T-helper 17 cell (primary cell): Measurements from ENCODE around the gene COPS3. TPM values are rescaled to one million over a fixed set of nuclear protein-coding genes. Genes with fewer than 3 reads are reported as not detected.
A peak's percentile ranks its signal among the peaks of the same experiment; 100 is the strongest.

ENCODE experiments used
- ATAC-seq: fragments of 150-1000 bp; cut with Tn5 transposase; 2 replicates; pipeline ENCODE4 v1.10.0; 2021; ENCODE audit warnings: mild to moderate bottlenecking, moderate library complexity
- DNase-seq, 3 donors: peaks; one replicate each; pipeline versions ENCODE4 v3.0.0 to v3.0.0-alpha.2; 2020 to 2021
- H3K9me3 ChIP-seq: one replicate; pipeline ENCODE4 v1.7.0; 2013; ENCODE audit warnings: low read length, mild to moderate bottlenecking; ENCODE audit not compliant: control insufficient read depth, poor library complexity, severe bottlenecking
- H3K27ac Mint-ChIP-seq: one replicate; pipeline ENCODE4 v1.8.0; 2022; ENCODE audit warnings: mild to moderate bottlenecking, moderate library complexity, mixed read lengths
- H3K27me3 Mint-ChIP-seq: one replicate; pipeline ENCODE4 v1.8.0; 2022; ENCODE audit warnings: mixed read lengths
- H3K36me3 Mint-ChIP-seq: one replicate; pipeline ENCODE4 v1.8.0; 2022; ENCODE audit warnings: low read depth, mixed read lengths
- H3K4me1 Mint-ChIP-seq: one replicate; pipeline ENCODE4 v1.8.0; 2022; ENCODE audit warnings: mild to moderate bottlenecking, mixed read lengths
- H3K4me3 Mint-ChIP-seq: one replicate; pipeline ENCODE4 v1.8.0; 2022; ENCODE audit warnings: mild to moderate bottlenecking, moderate library complexity, mixed read lengths
- total RNA-seq, 4 donors: library from RNA in 2 of 4; stranded (reverse) in 2 of 4; gene quantifications; one replicate each; pipeline ENCODE4 v1.2.3 and lab custom pipeline; 2022 to 2026

COPS3 gene
- total RNA-seq, 2 donors from 2014 or later: 87.8 to 89.1 TPM

DNA sequence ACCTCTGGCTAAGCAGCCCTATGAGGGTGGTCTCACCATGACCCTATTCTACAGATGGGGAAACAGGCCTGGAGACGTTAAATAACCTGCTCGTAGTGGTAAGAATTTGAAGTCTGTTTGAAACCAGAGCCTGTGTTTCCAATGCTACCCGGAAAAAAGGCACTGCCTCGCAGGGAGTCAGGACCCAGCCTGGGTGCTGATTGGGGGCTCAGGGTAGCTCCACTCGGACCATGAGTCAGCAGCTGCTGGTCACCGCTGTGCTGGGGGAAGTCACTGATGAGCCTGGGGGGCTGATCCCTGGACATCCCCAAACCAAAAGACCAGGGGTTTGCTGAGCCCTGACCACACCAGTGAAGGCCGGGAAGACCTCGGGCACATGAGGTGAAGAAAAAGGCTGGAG lies 65.5 kb downstream of the COPS3 start:
- peaks cover 5% of the 10 kb centered on the region for H3K36me3 Mint-ChIP-seq

DNA sequence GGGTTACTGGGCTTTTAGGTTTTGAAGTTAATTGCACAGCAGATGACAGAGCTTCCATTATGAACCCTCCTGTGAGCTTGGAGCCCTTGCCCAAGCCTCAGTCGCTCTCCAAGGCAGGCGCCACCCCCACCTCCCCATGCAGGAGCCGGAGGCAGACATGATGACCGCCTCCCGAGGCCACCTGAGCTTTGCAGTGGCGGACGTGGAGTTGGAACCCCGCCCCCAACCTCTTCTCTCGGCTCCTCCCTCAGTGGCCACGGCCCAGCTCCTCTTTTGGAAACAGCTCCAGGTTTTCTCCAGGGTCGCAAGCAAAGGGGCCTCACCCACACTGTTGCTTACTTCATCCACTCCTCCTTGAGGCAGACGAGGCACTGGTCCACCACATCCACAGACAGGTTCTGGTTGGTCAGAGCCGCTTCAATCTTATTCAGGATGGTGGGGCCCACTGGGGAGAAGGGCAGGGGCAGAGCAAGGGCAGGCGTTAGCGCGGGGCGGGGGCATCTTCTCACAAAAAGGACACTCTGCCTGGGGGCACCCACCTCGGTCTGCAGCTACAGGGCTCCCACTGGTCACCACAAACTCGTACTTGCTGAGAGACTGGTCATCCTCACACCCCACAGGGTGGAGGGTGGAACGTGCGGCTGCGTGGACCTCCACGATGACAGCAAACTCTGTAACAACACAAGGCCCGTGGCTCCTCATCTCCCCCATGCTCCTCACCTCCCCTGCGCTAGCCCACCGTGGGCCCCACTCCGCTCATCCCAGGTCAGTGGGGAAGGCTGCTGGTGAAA lies 66.2 kb downstream of the COPS3 start:
- DNase-seq (no peak), ATAC-seq (no peak)
- Mint-ChIP-seq H3K4me3 (no peak overlapping the region), H3K27ac (no peak overlapping the region), H3K36me3 (peaks cover 5% of the 10 kb centered on the region), H3K4me1 (peaks cover 3% of the 10 kb centered on the region), H3K27me3 (no peaks in the 10 kb centered on the region)
- no peaks in the 10 kb centered on the region for H3K9me3 ChIP-seq

More for the DNA sequence above, 65.5 kb downstream of the COPS3 start:
- ATAC-seq (no peak), DNase-seq (no peak)
- Mint-ChIP-seq H3K27ac (no peak overlapping the region), H3K27me3 (no peaks in the 10 kb centered on the region), H3K4me3 (no peak overlapping the region), H3K4me1 (peaks cover 3% of the 10 kb centered on the region)
- H3K9me3 ChIP-seq: no peaks in the 10 kb centered on the region

DNA sequence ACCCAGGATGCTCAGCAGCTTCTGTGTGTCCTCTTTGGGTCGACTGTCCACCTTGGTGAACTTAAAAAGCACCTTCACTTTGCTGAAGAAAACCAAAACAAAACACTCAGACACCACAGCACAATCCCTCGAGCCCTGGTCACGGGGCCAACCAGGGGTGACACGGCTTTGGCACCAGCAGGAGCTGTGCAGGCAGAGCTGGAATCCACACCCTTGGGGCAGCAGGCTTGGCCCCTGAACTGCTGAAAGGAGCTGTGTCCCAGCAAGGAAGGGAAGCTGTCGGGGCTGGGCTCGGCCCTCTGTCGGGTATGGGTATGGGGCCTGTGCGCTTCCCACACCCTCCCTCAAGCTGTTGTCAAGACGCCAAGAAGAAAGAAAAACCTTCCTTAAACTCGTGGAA lies 67.3 kb downstream of the COPS3 start:
- DNase-seq (no peak), ATAC-seq (no peak)
- H3K9me3 ChIP-seq: no peaks in the 10 kb centered on the region
- no peak overlapping the region for H3K27ac Mint-ChIP-seq
- H3K4me1 Mint-ChIP-seq: peaks cover 3% of the 10 kb centered on the region
- H3K36me3 Mint-ChIP-seq: peaks cover 5% of the 10 kb centered on the region
- no peaks in the 10 kb centered on the region for H3K27me3 Mint-ChIP-seq
- no peak overlapping the region for H3K4me3 Mint-ChIP-seq

DNA sequence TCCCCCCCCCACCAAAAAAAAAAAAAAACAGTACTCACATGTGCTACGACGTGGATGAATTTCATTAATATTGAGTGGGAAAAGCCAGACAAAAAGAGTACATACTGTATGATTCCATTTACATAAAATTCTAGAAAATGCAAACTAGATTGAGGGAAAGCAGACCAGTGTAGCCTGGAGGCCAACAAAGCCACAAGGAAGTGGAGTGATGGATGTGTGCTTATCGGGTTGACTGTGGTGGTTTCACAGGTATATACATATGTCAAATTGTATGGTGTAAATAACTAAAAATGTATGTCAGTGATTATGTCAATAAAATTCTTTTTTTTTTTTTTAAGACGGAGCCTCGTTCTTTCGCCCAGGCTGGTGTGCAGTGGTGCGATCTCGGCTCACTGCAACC lies 73.0 kb downstream of the COPS3 start:
- H3K27me3 Mint-ChIP-seq: no peaks in the 10 kb centered on the region
- DNase-seq (no peak), ATAC-seq (no peak)
- H3K4me3 Mint-ChIP-seq: no peak overlapping the region
- H3K36me3 Mint-ChIP-seq: no peaks in the 10 kb centered on the region
- peaks cover 20% of the 10 kb centered on the region for H3K4me1 Mint-ChIP-seq
- H3K27ac Mint-ChIP-seq: no peak overlapping the region
- H3K9me3 ChIP-seq: no peaks in the 10 kb centered on the region

DNA sequence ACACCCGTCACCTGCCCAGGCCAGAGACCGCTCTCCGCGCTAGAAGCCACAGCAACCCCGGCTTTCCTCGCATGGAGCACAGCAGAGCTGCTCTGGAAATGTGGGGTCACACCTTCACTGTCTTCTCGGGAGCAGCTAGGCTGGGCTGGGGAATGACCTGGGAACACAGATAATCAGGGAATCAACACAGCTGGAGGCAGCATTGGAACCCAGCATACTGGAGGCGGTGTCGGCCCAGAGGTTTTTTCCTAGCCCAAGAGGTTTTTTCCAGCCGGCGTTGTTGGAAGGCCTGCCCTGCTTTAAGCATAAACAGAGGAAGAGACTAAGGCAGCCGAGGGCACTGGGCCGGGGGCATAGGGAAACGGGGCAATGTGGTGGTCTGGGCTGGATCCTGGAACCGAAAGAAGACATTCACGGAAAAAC lies 74.1 kb downstream of the COPS3 start:
- ATAC-seq (no peak), DNase-seq (no peak)
- no peaks in the 10 kb centered on the region for H3K9me3 ChIP-seq
- Mint-ChIP-seq H3K4me3 (peak overlapping the region; percentile 41), H3K27ac (peak overlapping the region; percentile 95), H3K27me3 (no peaks in the 10 kb centered on the region), H3K4me1 (peaks cover 24% of the 10 kb centered on the region), H3K36me3 (peaks cover 3% of the 10 kb centered on the region)

DNA sequence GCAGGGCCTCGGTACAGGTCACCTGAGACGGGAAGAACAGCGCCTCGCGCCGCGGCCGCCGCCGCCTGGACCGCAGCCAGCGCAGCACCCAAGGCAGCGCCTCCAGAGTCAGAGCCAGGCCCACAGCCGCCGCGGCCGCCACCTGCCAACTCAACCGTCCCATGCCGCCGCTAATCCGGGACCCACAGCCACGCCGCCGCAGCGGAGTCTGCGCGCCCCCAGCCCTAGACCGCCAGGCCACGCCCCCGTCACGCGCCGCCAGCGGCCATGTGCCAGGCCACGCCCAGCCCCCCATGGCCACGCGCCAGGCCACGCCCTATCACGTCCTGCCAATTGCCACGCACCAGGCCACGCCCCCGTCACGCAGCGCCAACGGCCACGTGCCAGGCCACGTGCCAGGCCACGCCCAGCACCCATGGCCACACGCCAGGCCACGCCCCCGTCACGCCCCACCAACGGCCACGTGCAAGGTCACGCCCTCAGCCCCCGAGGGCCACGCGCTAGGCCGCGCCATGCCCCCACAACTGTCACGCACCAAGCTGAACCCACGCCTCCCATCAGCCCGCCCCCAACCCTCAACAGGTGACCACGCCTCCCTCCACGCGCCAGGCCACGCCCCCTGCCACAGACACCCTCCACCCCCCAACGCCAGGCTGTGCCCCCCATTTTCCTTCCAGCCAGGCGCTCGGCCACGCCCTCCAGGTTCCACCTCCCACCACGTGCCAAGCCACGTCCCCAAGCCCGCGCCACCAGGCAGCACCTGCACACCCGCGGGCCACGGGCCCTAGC lies 74.7 kb downstream of the COPS3 start, which contains the start of gene PLD6:
TSS of gene PLD6 (minus strand) at position 210 of the 789 bp plus-strand sequence. CDS start at position 163, 47 bp downstream.
- peak within 1 kb of the TSS; percentile 90 for H3K4me3 Mint-ChIP-seq
- H3K36me3 Mint-ChIP-seq: peaks cover 3% of the 10 kb centered on the region
- H3K27ac Mint-ChIP-seq: peak within 1 kb of the TSS; percentile 95
- ATAC-seq: peak; percentile 81
- no peaks in the 10 kb centered on the region for H3K27me3 Mint-ChIP-seq
- no peaks in the 10 kb centered on the region for H3K9me3 ChIP-seq
- peak; percentile 95 to 96 (median 95) for DNase-seq
- peaks cover 24% of the 10 kb centered on the region for H3K4me1 Mint-ChIP-seq

DNA sequence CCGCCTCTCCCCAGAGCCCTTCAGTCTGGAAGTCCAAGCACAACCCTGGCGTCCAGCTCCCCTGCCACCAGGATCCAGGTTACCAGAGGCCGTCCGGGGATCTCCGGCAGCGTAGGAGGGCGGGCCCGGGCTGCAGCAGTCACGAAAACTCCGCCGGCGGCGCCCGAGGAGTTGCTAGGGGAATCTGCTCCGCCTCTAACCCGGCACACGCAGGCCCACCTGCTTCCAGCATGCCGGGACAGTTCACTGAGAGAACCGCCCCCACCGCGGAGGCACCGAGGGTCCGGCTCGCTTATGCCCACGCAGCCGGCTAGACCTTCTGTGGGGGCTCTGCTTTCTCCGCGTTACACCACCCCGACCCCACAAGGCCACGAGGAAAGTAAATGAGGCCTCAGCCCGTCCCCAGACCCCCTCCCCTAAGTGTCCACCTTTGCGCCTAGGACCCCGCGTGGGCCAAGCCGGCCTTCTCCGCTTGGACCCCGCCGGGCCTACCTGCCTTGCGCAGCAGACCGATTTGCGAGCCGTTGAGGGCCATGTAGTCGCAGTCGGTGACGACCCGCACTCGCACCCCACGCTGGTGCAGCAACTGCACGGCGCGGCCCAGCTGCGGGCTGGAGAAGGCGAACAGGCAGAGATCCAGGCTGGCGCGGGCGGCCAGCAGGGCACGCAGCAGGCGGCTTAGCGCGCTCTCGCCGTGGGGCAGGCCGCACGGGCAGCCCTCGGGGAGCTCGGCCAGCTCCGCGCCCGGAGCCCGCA lies 75.5 kb downstream of the COPS3 start:
- peak overlapping the region; percentile 95 for H3K27ac Mint-ChIP-seq
- H3K9me3 ChIP-seq: no peaks in the 10 kb centered on the region
- H3K27me3 Mint-ChIP-seq: no peaks in the 10 kb centered on the region
- H3K4me1 Mint-ChIP-seq: peaks cover 24% of the 10 kb centered on the region
- ATAC-seq (peak; percentile 52), DNase-seq (peak; percentile 52 to 60 (median 58))
- H3K4me3 Mint-ChIP-seq: peak overlapping the region; percentile 90
- H3K36me3 Mint-ChIP-seq: peaks cover 3% of the 10 kb centered on the region

DNA sequence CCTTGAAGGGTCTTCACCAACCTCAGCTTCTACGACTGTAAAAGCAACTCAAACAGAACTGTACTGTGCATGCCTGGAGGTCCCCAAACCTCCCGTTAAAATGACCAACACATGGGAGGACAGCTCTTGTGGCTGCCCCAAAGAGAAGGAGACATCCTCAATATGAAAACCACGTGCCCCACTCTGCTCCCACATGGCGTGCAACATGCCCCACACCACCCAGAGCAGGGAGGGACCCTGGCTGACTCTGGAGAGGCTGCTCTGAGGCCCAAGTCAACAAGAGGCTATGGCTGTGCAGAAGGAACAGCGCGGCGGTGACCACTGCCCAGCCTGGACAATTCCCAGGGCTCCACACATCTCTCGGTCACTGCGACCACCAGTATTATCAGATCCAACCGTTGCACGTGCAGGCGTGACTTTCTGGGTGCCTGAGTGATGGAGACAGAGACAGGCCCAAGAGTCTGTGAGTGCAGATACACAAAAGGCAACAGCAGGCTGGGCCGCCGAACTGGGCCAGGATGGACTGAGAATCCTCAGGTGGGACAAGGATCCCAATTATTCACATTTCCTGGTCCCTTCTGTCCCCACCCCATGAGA lies 76.3 kb downstream of the COPS3 start:
- H3K9me3 ChIP-seq: no peaks in the 10 kb centered on the region
- H3K27ac Mint-ChIP-seq: peak overlapping the region; percentile 95
- peaks cover 26% of the 10 kb centered on the region for H3K4me1 Mint-ChIP-seq
- DNase-seq: no peak
- H3K4me3 Mint-ChIP-seq: peak overlapping the region; percentile 90
- peaks cover 3% of the 10 kb centered on the region for H3K36me3 Mint-ChIP-seq
- no peak for ATAC-seq
- H3K27me3 Mint-ChIP-seq: no peaks in the 10 kb centered on the region

DNA sequence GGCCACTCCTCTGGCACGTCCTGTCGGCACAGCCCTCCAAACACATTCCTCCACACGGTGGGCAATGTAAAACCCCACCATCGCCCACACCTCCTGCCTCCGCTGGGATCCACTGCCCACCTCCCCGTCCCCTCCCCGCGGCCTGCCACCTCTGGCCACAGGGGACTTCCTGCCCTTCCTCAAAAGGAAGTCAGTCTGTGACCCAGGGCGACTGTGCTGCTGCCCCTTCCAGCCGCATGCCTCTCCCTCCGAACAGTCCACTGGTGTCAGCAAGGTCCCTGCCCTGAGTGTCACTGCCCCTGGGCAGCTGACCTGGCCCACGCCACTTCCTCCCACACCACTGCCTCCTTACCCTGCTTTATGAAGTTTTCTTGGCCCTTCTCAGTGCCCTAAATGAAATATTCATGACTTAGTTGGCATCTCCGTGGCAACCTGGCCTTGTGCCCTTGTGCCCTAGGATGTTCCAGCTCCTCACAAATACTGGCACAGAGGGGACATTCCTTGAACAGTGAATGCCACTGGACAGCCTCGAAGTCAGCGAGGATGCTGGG lies 76.9 kb downstream of the COPS3 start:
- H3K27me3 Mint-ChIP-seq: no peaks in the 10 kb centered on the region
- no peaks in the 10 kb centered on the region for H3K9me3 ChIP-seq
- ATAC-seq (no peak), DNase-seq (no peak)
- H3K36me3 Mint-ChIP-seq: peaks cover 3% of the 10 kb centered on the region
- peaks cover 26% of the 10 kb centered on the region for H3K4me1 Mint-ChIP-seq
- H3K4me3 Mint-ChIP-seq: peak overlapping the region; percentile 90
- H3K27ac Mint-ChIP-seq: peak overlapping the region; percentile 95

DNA sequence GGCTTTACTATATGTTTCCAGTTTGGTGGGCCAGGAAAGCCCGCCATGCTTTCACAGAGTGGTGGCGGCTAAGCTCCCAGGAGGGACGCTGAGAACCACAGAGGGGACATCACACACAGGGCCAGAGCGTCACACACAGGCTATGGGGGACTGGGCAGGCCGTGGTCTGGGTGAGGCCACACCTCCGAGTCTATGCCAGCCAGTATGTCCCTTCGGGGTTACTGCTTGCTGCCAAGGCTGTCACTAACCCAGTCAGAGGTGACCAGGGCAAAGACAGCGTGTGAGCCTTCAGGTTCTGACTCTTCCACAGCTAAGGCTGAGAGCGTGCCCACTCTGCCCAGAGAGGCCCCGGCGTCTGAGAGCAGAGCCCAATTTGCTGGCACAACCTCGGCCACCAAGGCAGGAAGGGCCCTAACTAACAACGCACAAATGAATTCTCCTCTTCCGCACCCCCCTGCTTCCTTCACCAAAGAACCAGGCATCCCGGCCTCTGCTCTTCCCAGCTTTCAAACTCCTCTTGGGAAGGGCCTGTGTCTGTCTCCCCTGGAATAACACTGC lies 77.8 kb downstream of the COPS3 start:
- DNase-seq (no peak), ATAC-seq (no peak)
- Mint-ChIP-seq H3K4me3 (peak overlapping the region; percentile 90), H3K27ac (peak overlapping the region; percentile 95), H3K4me1 (peaks cover 26% of the 10 kb centered on the region), H3K36me3 (peaks cover 3% of the 10 kb centered on the region), H3K27me3 (no peaks in the 10 kb centered on the region)
- no peaks in the 10 kb centered on the region for H3K9me3 ChIP-seq

DNA sequence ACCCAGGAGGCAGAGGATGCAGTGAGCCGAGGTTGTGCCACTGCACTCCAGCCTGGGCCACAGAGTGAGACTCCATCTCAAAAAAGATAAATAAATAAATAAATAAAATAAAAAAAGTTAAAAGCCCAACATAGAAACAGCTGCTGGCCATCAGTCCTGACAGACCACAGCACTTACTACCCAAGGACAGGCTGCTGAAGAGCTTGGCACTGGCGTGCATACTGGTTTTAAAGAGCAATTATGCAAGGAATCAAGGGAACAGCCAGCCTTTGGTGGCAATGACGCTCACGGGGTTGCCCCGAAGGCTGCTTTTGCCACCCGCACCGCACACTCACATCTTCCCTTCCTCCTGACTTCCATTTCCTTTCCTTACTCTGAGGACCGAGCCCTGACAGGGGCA lies 79.1 kb downstream of the COPS3 start:
- Mint-ChIP-seq H3K27me3 (no peaks in the 10 kb centered on the region), H3K27ac (no peak overlapping the region), H3K4me3 (peak overlapping the region; percentile 10), H3K4me1 (peaks cover 31% of the 10 kb centered on the region), H3K36me3 (peaks cover 3% of the 10 kb centered on the region)
- no peak for ATAC-seq
- no peaks in the 10 kb centered on the region for H3K9me3 ChIP-seq
- DNase-seq: no peak

DNA sequence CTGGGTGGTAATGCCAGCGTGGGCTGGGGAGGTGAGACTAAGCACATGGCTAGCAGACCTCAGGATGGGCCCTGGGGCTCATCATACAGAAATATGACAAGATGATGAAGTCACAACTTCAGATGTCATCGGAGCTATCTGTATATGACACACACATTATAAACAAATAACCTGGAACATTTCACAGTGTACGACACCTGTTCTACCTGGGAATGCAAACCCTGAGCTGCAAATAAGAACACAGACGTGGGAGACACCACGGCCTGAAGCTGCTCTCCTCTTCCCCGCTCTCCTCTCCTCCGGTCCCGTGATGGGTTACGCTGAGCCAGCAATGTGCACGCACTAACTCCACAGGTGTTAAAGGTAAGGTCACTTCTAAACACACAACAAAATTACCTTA lies 79.8 kb downstream of the COPS3 start:
- Mint-ChIP-seq H3K4me3 (no peak overlapping the region), H3K36me3 (peaks cover 3% of the 10 kb centered on the region), H3K27ac (no peak overlapping the region)

More for the DNA sequence above, 79.8 kb downstream of the COPS3 start:
- ATAC-seq: no peak
- Mint-ChIP-seq H3K27me3 (no peaks in the 10 kb centered on the region), H3K4me1 (peaks cover 31% of the 10 kb centered on the region)
- DNase-seq: no peak
- H3K9me3 ChIP-seq: no peaks in the 10 kb centered on the region
